KOPT-K1 (cell line): ENCODE results near the gene REX1BD.
A peak's percentile ranks its signal among the peaks of the same experiment; 100 is the strongest.
"Not testable (repeated sequence)": the region's sequence is repeated elsewhere in the genome, so short reads cannot be mapped to it uniquely, and the experiment has no call there.

Source experiments
- H3K27ac ChIP-seq: fragments of 200-600 bp; sonication (generic); 2 replicates; pipeline ENCODE4 v1.5.1; 2016; ENCODE audit warnings: antibody characterized with exemption, mild to moderate bottlenecking, low read depth, low read length; ENCODE audit not compliant: poor library complexity, severe bottlenecking
- H3K36me3 ChIP-seq: fragments of 200-600 bp; sonication (generic); 2 replicates; pipeline ENCODE4 v1.5.1; 2017; ENCODE audit warnings: antibody characterized with exemption, mild to moderate bottlenecking, low read length, moderate library complexity; ENCODE audit not compliant: insufficient read depth
- H3K9me3 ChIP-seq: fragments of 200-600 bp; sonication (generic); 2 replicates; pipeline ENCODE4 v1.5.1; 2017; ENCODE audit warnings: antibody characterized with exemption, low read length, mild to moderate bottlenecking; ENCODE audit not compliant: insufficient read depth, poor library complexity, severe bottlenecking

The REX1BD gene

GRCh38 chr19:18588611-18589379, at the start of gene REX1BD:
Gene REX1BD, plus strand, starts transcription at chr19:18588798. Its CDS starts 4 bp downstream, at chr19:18588802.
- no peaks in the 10 kb centered on the region for H3K9me3 ChIP-seq
- H3K27ac ChIP-seq = peak within 1 kb of the TSS; percentile 73
- H3K36me3 ChIP-seq = peaks cover 8% of the 10 kb centered on the region; the same call in 1 of the 2 replicates

- Histone ChIP-seq H3K27ac (no peak overlapping the region), H3K36me3 (peaks cover 64% of the 10 kb centered on the region), H3K9me3 (no peaks in the 10 kb centered on the region)
Observed at GRCh38 chr19:18539372-18539771, 49.2 kb upstream of the REX1BD start.

- peaks cover 64% of the 10 kb centered on the region for H3K36me3 ChIP-seq
- not testable (repeated sequence) for H3K9me3 ChIP-seq, H3K27ac ChIP-seq
Observed at GRCh38 chr19:18540200-18540599, 48.4 kb upstream of the REX1BD start.

- Histone ChIP-seq H3K27ac (no peak overlapping the region), H3K36me3 (peaks cover 52% of the 10 kb centered on the region), H3K9me3 (no peaks in the 10 kb centered on the region)
Observed at GRCh38 chr19:18541258-18541991, 47.2 kb upstream of the REX1BD start.

GRCh38 chr19:18541992-18542940, 46.3 kb upstream of the REX1BD start:
- H3K36me3 ChIP-seq = peaks cover 44% of the 10 kb centered on the region
- H3K9me3 ChIP-seq = no peaks in the 10 kb centered on the region
- H3K27ac ChIP-seq = peak overlapping the region; percentile 66

- Histone ChIP-seq H3K9me3 (no peaks in the 10 kb centered on the region), H3K27ac (peak within 1 kb of the TSS; percentile 66)
Observed at GRCh38 chr19:18542941-18543813, 45.4 kb upstream of the REX1BD start, which contains the start of gene FKBP8. Gene FKBP8, minus strand, starts transcription at chr19:18543573. Its CDS starts 1,603 bp downstream, at chr19:18541970.

GRCh38 chr19:18543814-18544475, 44.7 kb upstream of the REX1BD start:
- Histone ChIP-seq H3K36me3 (peaks cover 28% of the 10 kb centered on the region), H3K9me3 (no peaks in the 10 kb centered on the region), H3K27ac (peak overlapping the region; percentile 66)

More at GRCh38 chr19:18542941-18543813, 45.4 kb upstream of the REX1BD start, which contains the start of gene FKBP8:
- H3K36me3 ChIP-seq = peaks cover 34% of the 10 kb centered on the region

GRCh38 chr19:18551631-18552030, 37.0 kb upstream of the REX1BD start:
- no peaks in the 10 kb centered on the region for H3K36me3 ChIP-seq
- H3K9me3 ChIP-seq = no peaks in the 10 kb centered on the region
- H3K27ac ChIP-seq = no peak overlapping the region

- Histone ChIP-seq H3K27ac (peak within 1 kb of the TSS; percentile 84), H3K9me3 (no peaks in the 10 kb centered on the region), H3K36me3 (peaks cover 18% of the 10 kb centered on the region)
Observed at GRCh38 chr19:18557411-18558201, 31.0 kb upstream of the REX1BD start, which contains the start of gene KXD1. Gene KXD1, plus strand, starts transcription at chr19:18557870. Its CDS starts 4,187 bp downstream, at chr19:18562057.

GRCh38 chr19:18558202-18558555, 30.4 kb upstream of the REX1BD start:
- H3K27ac ChIP-seq = peak overlapping the region; percentile 84
- peaks cover 24% of the 10 kb centered on the region for H3K36me3 ChIP-seq
- no peaks in the 10 kb centered on the region for H3K9me3 ChIP-seq

GRCh38 chr19:18558604-18559003, 30.0 kb upstream of the REX1BD start:
- H3K36me3 ChIP-seq = peaks cover 28% of the 10 kb centered on the region
- H3K9me3 ChIP-seq = no peaks in the 10 kb centered on the region
- peak overlapping the region; percentile 84 for H3K27ac ChIP-seq

GRCh38 chr19:18559685-18560084, 28.9 kb upstream of the REX1BD start:
- H3K27ac ChIP-seq = no peak overlapping the region
- H3K9me3 ChIP-seq = no peaks in the 10 kb centered on the region
- peaks cover 39% of the 10 kb centered on the region for H3K36me3 ChIP-seq

- H3K27ac ChIP-seq = no peak overlapping the region
- H3K36me3 ChIP-seq = peaks cover 63% of the 10 kb centered on the region
- no peaks in the 10 kb centered on the region for H3K9me3 ChIP-seq
Observed at GRCh38 chr19:18562086-18562485, 26.5 kb upstream of the REX1BD start.
